Measurements from ENCODE around the gene NAP1L4.

NAP1L4 gene

GRCh38 chr11:2945031-2945756 is 46.9 kb downstream of the NAP1L4 start:
- no peak for DNase-seq (ENCODE audit: low read depth)
- no peak overlapping the region for H3K4me3 ChIP-seq (ENCODE audit: low read depth, low read length)
- TF ChIP-seq POLR2A (IDR thresholded peaks at IDR 0.05; ENCODE audit: extremely low read depth, insufficient read length) (no peak), CTCF (IDR thresholded peaks at IDR 0.05; ENCODE audit: low read depth, low read length) (no peak), MAX (IDR thresholded peaks at IDR 0.05; ENCODE audit: low read depth, low read length) (no peak), MYC (IDR thresholded peaks at IDR 0.05; ENCODE audit: low read depth, low read length) (no peak)

GRCh38 chr11:2944530-2944929 is 47.6 kb downstream of the NAP1L4 start:
- TF ChIP-seq MYC (IDR thresholded peaks at IDR 0.05; ENCODE audit: low read depth, low read length) = no peak
- TF ChIP-seq CTCF (IDR thresholded peaks at IDR 0.05; ENCODE audit: low read depth, low read length) = no peak

GRCh38 chr11:2943711-2944118 is 48.4 kb downstream of the NAP1L4 start:
- TF ChIP-seq CTCF (IDR thresholded peaks at IDR 0.05; ENCODE audit: low read depth, low read length) (no peak), MYC (IDR thresholded peaks at IDR 0.05; ENCODE audit: low read depth, low read length) (no peak), POLR2A (IDR thresholded peaks at IDR 0.05; ENCODE audit: extremely low read depth, insufficient read length) (no peak), MAX (IDR thresholded peaks at IDR 0.05; ENCODE audit: low read depth, low read length) (no peak)
- no peak overlapping the region for H3K4me3 ChIP-seq (ENCODE audit: low read depth, low read length)
- no peak for DNase-seq (ENCODE audit: low read depth)

More at GRCh38 chr11:2944530-2944929, 47.6 kb downstream of the NAP1L4 start:
- DNase-seq (ENCODE audit: low read depth) = no peak
- no peak overlapping the region for H3K4me3 ChIP-seq (ENCODE audit: low read depth, low read length)

GRCh38 chr11:2942872-2943710 is 49.0 kb downstream of the NAP1L4 start:
- H3K4me3 ChIP-seq (ENCODE audit: low read depth, low read length) = no peak overlapping the region
- no peak for DNase-seq (ENCODE audit: low read depth)
- TF ChIP-seq POLR2A (IDR thresholded peaks at IDR 0.05; ENCODE audit: extremely low read depth, insufficient read length) = no peak
- TF ChIP-seq MYC (IDR thresholded peaks at IDR 0.05; ENCODE audit: low read depth, low read length) = no peak
- no peak for TF ChIP-seq MAX (IDR thresholded peaks at IDR 0.05; ENCODE audit: low read depth, low read length)
- TF ChIP-seq CTCF (IDR thresholded peaks at IDR 0.05; ENCODE audit: low read depth, low read length) = no peak

GRCh38 chr11:2942447-2942846 is 49.7 kb downstream of the NAP1L4 start:
- no peak overlapping the region for H3K4me3 ChIP-seq (ENCODE audit: low read depth, low read length)
- DNase-seq (ENCODE audit: low read depth) = no peak
- no peak for TF ChIP-seq MAX (IDR thresholded peaks at IDR 0.05; ENCODE audit: low read depth, low read length)
- no peak for TF ChIP-seq MYC (IDR thresholded peaks at IDR 0.05; ENCODE audit: low read depth, low read length)
- TF ChIP-seq CTCF (IDR thresholded peaks at IDR 0.05; ENCODE audit: low read depth, low read length) = no peak
- no peak for TF ChIP-seq POLR2A (IDR thresholded peaks at IDR 0.05; ENCODE audit: extremely low read depth, insufficient read length)
